IPS-18a (cell line): ENCODE measurements around the gene PRKACB.
"Not testable (repeated sequence)": the region's sequence is repeated elsewhere in the genome, so short reads cannot be mapped to it uniquely, and the experiment has no call there.

Experiments used
- H3K27ac ChIP-seq: one replicate; pipeline ENCODE4 v1.5.1; 2013; ENCODE audit warnings: low read length
- H3K27me3 ChIP-seq: one replicate; pipeline ENCODE4 v1.6.1; 2013; ENCODE audit warnings: mild to moderate bottlenecking, low read length; ENCODE audit not compliant: control insufficient read depth, insufficient read depth
- H3K36me3 ChIP-seq: one replicate; pipeline ENCODE4 v1.6.1; 2013; ENCODE audit warnings: low read depth, low read length; ENCODE audit not compliant: control insufficient read depth
- H3K4me1 ChIP-seq: one replicate; pipeline ENCODE4 v1.6.1; 2013; ENCODE audit warnings: low read depth, low read length; ENCODE audit not compliant: control insufficient read depth
- H3K4me3 ChIP-seq: one replicate; pipeline ENCODE4 v1.5.1; 2013; ENCODE audit warnings: low read length
- H3K9ac ChIP-seq: one replicate; pipeline ENCODE4 v1.6.1; 2013; ENCODE audit warnings: mild to moderate bottlenecking, low read length, moderate library complexity
- H3K9me3 ChIP-seq: one replicate; pipeline ENCODE4 v1.6.1; 2013; ENCODE audit warnings: low read depth, low read length; ENCODE audit not compliant: control insufficient read depth

The PRKACB gene

GRCh38 chr1:84224905-84225304 lies 80.8 kb downstream of the PRKACB start:
- H3K27me3 ChIP-seq: no peaks in the 10 kb centered on the region
- no peak overlapping the region for H3K9ac ChIP-seq
- no peaks in the 10 kb centered on the region for H3K4me1 ChIP-seq
- no peak overlapping the region for H3K4me3 ChIP-seq
- no peak overlapping the region for H3K27ac ChIP-seq
- no peaks in the 10 kb centered on the region for H3K9me3 ChIP-seq
- no peaks in the 10 kb centered on the region for H3K36me3 ChIP-seq

- Histone ChIP-seq H3K27me3 (no peaks in the 10 kb centered on the region), H3K9me3 (no peaks in the 10 kb centered on the region), H3K36me3 (no peaks in the 10 kb centered on the region), H3K27ac (no peak overlapping the region), H3K9ac (no peak overlapping the region), H3K4me3 (no peak overlapping the region), H3K4me1 (no peaks in the 10 kb centered on the region)
Observed at GRCh38 chr1:84225646-84226045, 81.6 kb downstream of the PRKACB start.

- H3K4me3 ChIP-seq, H3K9ac ChIP-seq, H3K36me3 ChIP-seq, H3K27ac ChIP-seq, H3K27me3 ChIP-seq, H3K4me1 ChIP-seq, H3K9me3 ChIP-seq: not testable (repeated sequence)
Observed at GRCh38 chr1:84232676-84233075, 88.6 kb downstream of the PRKACB start.

- Histone ChIP-seq H3K27me3 (no peaks in the 10 kb centered on the region), H3K4me3 (no peak overlapping the region), H3K4me1 (no peaks in the 10 kb centered on the region), H3K36me3 (peaks cover 9% of the 10 kb centered on the region), H3K9ac (no peak overlapping the region), H3K27ac (no peak overlapping the region), H3K9me3 (no peaks in the 10 kb centered on the region)
Observed at GRCh38 chr1:84236256-84236655, 92.2 kb downstream of the PRKACB start.

GRCh38 chr1:84242641-84243040 lies 98.6 kb downstream of the PRKACB start:
- Histone ChIP-seq H3K27me3 (no peaks in the 10 kb centered on the region), H3K9ac (no peak overlapping the region), H3K27ac (no peak overlapping the region), H3K9me3 (no peaks in the 10 kb centered on the region), H3K4me1 (no peaks in the 10 kb centered on the region), H3K36me3 (no peaks in the 10 kb centered on the region), H3K4me3 (no peak overlapping the region)

GRCh38 chr1:84245563-84245962 lies 101.5 kb downstream of the PRKACB start:
- no peaks in the 10 kb centered on the region for H3K27me3 ChIP-seq
- no peaks in the 10 kb centered on the region for H3K36me3 ChIP-seq
- no peaks in the 10 kb centered on the region for H3K4me1 ChIP-seq
- H3K9ac ChIP-seq: no peak overlapping the region
- H3K9me3 ChIP-seq: no peaks in the 10 kb centered on the region
- no peak overlapping the region for H3K27ac ChIP-seq
- no peak overlapping the region for H3K4me3 ChIP-seq

GRCh38 chr1:84246213-84246612 lies 102.1 kb downstream of the PRKACB start:
- H3K9me3 ChIP-seq: no peaks in the 10 kb centered on the region
- no peaks in the 10 kb centered on the region for H3K36me3 ChIP-seq
- H3K9ac ChIP-seq: no peak overlapping the region
- H3K27me3 ChIP-seq: no peaks in the 10 kb centered on the region
- no peak overlapping the region for H3K4me3 ChIP-seq
- H3K4me1 ChIP-seq: no peaks in the 10 kb centered on the region
- H3K27ac ChIP-seq: no peak overlapping the region

- Histone ChIP-seq H3K27me3 (no peaks in the 10 kb centered on the region), H3K9ac (no peak overlapping the region), H3K9me3 (no peaks in the 10 kb centered on the region), H3K27ac (no peak overlapping the region), H3K4me1 (no peaks in the 10 kb centered on the region), H3K4me3 (no peak overlapping the region), H3K36me3 (no peaks in the 10 kb centered on the region)
Observed at GRCh38 chr1:84247425-84248220, 103.6 kb downstream of the PRKACB start.

- Histone ChIP-seq H3K9ac (no peak overlapping the region), H3K27me3 (no peaks in the 10 kb centered on the region), H3K4me1 (peaks cover 8% of the 10 kb centered on the region), H3K4me3 (no peak overlapping the region), H3K9me3 (no peaks in the 10 kb centered on the region), H3K27ac (no peak overlapping the region), H3K36me3 (no peaks in the 10 kb centered on the region)
Observed at GRCh38 chr1:84250668-84251067, 106.6 kb downstream of the PRKACB start.

- no peaks in the 10 kb centered on the region for H3K27me3 ChIP-seq
- H3K9ac ChIP-seq: no peak overlapping the region
- no peaks in the 10 kb centered on the region for H3K9me3 ChIP-seq
- H3K36me3 ChIP-seq: no peaks in the 10 kb centered on the region
- peaks cover 8% of the 10 kb centered on the region for H3K4me1 ChIP-seq
- H3K4me3 ChIP-seq: no peak overlapping the region
- no peak overlapping the region for H3K27ac ChIP-seq
Observed at GRCh38 chr1:84253036-84253435, 109.0 kb downstream of the PRKACB start.

GRCh38 chr1:84253891-84254290 lies 109.8 kb downstream of the PRKACB start:
- Histone ChIP-seq H3K9ac (no peak overlapping the region), H3K27me3 (no peaks in the 10 kb centered on the region), H3K36me3 (no peaks in the 10 kb centered on the region), H3K27ac (no peak overlapping the region), H3K4me3 (no peak overlapping the region), H3K4me1 (peaks cover 8% of the 10 kb centered on the region), H3K9me3 (no peaks in the 10 kb centered on the region)

GRCh38 chr1:84254703-84255238 lies 110.7 kb downstream of the PRKACB start:
- Histone ChIP-seq H3K4me1 (peaks cover 8% of the 10 kb centered on the region), H3K9ac (no peak overlapping the region), H3K9me3 (no peaks in the 10 kb centered on the region), H3K4me3 (no peak overlapping the region), H3K27me3 (no peaks in the 10 kb centered on the region), H3K27ac (no peak overlapping the region), H3K36me3 (no peaks in the 10 kb centered on the region)
